ENCODE measurements around the gene AAGAB. TPM values are rescaled to one million over a fixed set of nuclear protein-coding genes. Genes with fewer than 3 reads are reported as not detected.
"Not testable (repeated sequence)": the region's sequence is repeated elsewhere in the genome, so short reads cannot be mapped to it uniquely, and the experiment has no call there.

Gene AAGAB
- total RNA-seq, 1 donor from 2014 or later, result 40.4 TPM

- no peak for FAIRE-seq
- DNase-seq (ENCODE audit: low spot score in 2 of 2), result peak in 1 of 2 donors; percentile 18
Measured at GRCh38 chr15:67253549-67254237, 768 bp downstream of the AAGAB start.

GRCh38 chr15:67253101-67253500 is 1.4 kb downstream of the AAGAB start:
- no peak for FAIRE-seq

GRCh38 chr15:67251318-67251717 is 3.1 kb downstream of the AAGAB start:
- FAIRE-seq, result no peak

More at GRCh38 chr15:67253101-67253500, 1.4 kb downstream of the AAGAB start:
- no peak for DNase-seq (ENCODE audit: low spot score in 2 of 2)

GRCh38 chr15:67249830-67250229 is 4.6 kb downstream of the AAGAB start:
- FAIRE-seq (no peak), DNase-seq (ENCODE audit: low spot score in 2 of 2) (no peak)

More at GRCh38 chr15:67251318-67251717, 3.1 kb downstream of the AAGAB start:
- DNase-seq (ENCODE audit: low spot score in 2 of 2), result no peak

GRCh38 chr15:67248011-67248505 is 6.4 kb downstream of the AAGAB start:
- no peak for DNase-seq (ENCODE audit: low spot score in 2 of 2)
- no peak for FAIRE-seq

- FAIRE-seq; DNase-seq (ENCODE audit: low spot score in 2 of 2): not testable (repeated sequence)
Measured at GRCh38 chr15:67246606-67247005, 7.9 kb downstream of the AAGAB start.

- FAIRE-seq (no peak), DNase-seq (ENCODE audit: low spot score in 2 of 2) (no peak)
Measured at GRCh38 chr15:67244971-67245478, 9.4 kb downstream of the AAGAB start.

GRCh38 chr15:67242708-67243111 is 11.8 kb downstream of the AAGAB start:
- FAIRE-seq (no peak), DNase-seq (ENCODE audit: low spot score in 2 of 2) (no peak)

- no peak for FAIRE-seq
- DNase-seq (ENCODE audit: low spot score in 2 of 2), result no peak
Measured at GRCh38 chr15:67241132-67241855, 13.2 kb downstream of the AAGAB start.

- DNase-seq (ENCODE audit: low spot score in 2 of 2) (no peak), FAIRE-seq (no peak)
Measured at GRCh38 chr15:67240235-67241131, 14.0 kb downstream of the AAGAB start.

- FAIRE-seq (no peak), DNase-seq (ENCODE audit: low spot score in 2 of 2) (no peak)
Measured at GRCh38 chr15:67232591-67232990, 21.9 kb downstream of the AAGAB start.

- FAIRE-seq, result no peak
- no peak for DNase-seq (ENCODE audit: low spot score in 2 of 2)
Measured at GRCh38 chr15:67230504-67230903, 24.0 kb downstream of the AAGAB start.

GRCh38 chr15:67228286-67228685 is 26.2 kb downstream of the AAGAB start:
- no peak for FAIRE-seq

GRCh38 chr15:67227846-67228245 is 26.6 kb downstream of the AAGAB start:
- no peak for FAIRE-seq
- DNase-seq (ENCODE audit: low spot score in 2 of 2), result no peak

More at GRCh38 chr15:67228286-67228685, 26.2 kb downstream of the AAGAB start:
- no peak for DNase-seq (ENCODE audit: low spot score in 2 of 2)

- FAIRE-seq, result no peak
- no peak for DNase-seq (ENCODE audit: low spot score in 2 of 2)
Measured at GRCh38 chr15:67227431-67227830, 27.0 kb downstream of the AAGAB start.

- no peak for FAIRE-seq
- DNase-seq (ENCODE audit: low spot score in 2 of 2), result no peak
Measured at GRCh38 chr15:67225336-67225735, 29.1 kb downstream of the AAGAB start.

- no peak for DNase-seq (ENCODE audit: low spot score in 2 of 2)
- no peak for FAIRE-seq
Measured at GRCh38 chr15:67224889-67225288, 29.6 kb downstream of the AAGAB start.

- no peak for FAIRE-seq
- DNase-seq (ENCODE audit: low spot score in 2 of 2), result no peak
Measured at GRCh38 chr15:67219288-67219687, 35.2 kb downstream of the AAGAB start.

GRCh38 chr15:67218428-67218827 is 36.0 kb downstream of the AAGAB start:
- FAIRE-seq, result no peak
- DNase-seq (ENCODE audit: low spot score in 2 of 2), result no peak

GRCh38 chr15:67216859-67217258 is 37.6 kb downstream of the AAGAB start:
- no peak for DNase-seq (ENCODE audit: low spot score in 2 of 2)
- FAIRE-seq, result no peak
